Measurements from ENCODE around the gene NUDCD2.
"Not testable (repeated sequence)": the region's sequence is repeated elsewhere in the genome, so short reads cannot be mapped to it uniquely, and the experiment has no call there.

Gene NUDCD2

DNA sequence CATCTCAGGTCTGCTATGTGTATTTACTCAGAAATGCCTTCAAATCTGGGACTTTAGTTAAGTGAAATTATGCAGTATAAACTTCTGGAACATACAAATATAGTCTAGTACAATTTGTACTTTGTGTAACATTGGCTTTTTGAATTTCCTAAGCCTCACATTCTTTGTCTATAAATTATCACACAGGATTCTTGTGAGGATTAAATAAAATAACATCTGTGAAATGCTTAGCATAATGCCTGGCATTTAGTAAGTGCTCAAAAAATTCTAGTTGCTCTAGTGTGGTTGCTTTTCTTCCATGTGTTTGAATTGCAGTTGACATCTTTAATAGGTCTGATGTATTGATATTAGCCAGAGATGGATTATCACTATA, 3.1 kb upstream of the NUDCD2 start:
- no peak for DNase-seq

DNA sequence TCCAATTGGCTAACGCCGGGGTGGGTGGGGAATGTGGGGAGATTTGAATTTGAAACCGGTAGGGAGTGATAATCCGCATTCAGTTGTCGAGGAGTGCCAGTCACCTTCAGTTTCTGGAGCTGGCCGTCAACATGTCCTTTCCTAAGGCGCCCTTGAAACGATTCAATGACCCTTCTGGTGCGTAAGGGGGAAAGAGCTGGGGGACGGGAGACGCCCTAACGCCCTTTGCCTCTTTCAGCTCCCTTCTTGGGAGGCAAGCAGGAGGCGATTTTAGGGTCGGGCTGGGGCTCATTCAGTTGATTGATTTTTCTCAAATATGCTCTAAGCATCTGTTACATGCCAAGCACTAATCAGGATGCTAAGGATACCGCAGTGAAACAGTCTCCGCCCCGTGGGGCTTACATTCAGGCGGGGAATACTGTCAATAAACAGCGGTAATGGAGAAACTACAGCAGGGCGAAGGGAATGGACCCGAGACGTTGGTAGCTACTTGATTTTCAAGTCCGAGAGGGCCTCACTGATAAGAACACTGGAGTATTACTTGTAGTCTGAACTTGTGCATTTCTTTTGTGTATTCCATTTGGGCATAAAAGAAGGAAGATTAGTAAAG, 765 bp upstream of the NUDCD2 start, which contains the start of gene HMMR:
Gene HMMR, plus strand, starts transcription at position 71 of the 610 bp plus-strand sequence. Its CDS starts 61 bp downstream, at position 132.
- no peak for DNase-seq

DNA sequence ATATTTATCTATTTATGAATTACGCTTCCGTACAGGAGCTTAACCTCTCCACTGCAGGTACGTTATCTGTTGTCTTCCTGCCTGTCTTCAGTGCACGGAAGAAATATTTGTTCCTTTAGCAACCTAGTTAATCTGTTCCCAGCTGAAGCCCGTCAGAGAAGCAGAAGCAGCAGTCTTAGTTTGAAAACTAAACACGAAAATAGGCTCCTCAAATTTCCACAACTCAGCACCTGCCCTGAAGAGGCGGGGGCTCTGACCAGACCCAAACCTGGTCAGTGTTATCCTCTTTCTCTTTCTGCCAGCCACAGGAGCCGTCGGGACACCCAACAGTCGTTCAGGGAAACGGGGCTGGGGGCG, 462 bp downstream of the NUDCD2 start:
- DNase-seq, result no peak

DNA sequence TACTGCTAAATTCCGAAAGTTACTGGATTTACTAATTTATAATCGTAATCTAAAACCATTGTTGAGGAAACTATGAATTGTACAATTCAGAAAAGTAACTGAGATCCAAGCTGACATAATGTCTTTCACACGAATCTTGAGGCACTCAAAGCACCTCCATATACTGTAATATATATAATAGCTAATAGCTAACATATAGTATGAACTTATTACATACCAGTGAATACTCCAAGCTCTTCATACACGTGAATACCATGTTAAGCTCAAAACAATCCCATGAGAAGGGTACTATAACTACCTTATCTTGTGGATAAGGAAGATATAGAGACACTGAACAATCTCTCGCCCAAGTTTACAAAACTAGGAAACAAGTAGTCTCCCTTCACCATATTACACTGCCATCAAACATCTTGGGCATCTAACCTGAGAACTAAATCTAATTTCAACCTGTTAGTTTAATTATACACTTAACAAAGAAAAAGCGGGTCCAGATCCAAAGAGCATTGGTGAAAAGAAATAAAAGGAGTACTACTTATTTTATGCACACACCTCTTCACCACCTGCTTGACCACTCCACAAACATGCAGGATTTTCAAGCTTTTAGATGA, 1.0 kb downstream of the NUDCD2 start:
- DNase-seq, result no peak

DNA sequence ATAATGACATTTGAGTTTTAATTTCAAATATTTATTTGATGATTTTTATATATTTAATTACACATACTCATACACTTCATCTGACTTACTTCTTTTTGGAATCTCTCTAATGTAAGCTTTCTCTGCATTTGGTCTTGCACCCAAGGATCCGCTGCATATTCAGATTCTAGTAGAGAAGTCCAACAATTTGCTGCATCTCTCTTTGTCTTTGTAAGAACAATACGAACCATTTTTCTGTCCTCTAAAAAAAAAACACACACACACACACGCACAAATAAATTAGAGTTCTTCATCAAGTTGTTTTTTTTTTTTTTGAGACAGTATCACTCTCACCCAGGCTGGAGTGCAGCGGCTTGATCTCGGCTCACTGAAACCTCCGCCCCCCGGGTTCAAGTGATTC, 3.1 kb downstream of the NUDCD2 start:
- no peak for DNase-seq

DNA sequence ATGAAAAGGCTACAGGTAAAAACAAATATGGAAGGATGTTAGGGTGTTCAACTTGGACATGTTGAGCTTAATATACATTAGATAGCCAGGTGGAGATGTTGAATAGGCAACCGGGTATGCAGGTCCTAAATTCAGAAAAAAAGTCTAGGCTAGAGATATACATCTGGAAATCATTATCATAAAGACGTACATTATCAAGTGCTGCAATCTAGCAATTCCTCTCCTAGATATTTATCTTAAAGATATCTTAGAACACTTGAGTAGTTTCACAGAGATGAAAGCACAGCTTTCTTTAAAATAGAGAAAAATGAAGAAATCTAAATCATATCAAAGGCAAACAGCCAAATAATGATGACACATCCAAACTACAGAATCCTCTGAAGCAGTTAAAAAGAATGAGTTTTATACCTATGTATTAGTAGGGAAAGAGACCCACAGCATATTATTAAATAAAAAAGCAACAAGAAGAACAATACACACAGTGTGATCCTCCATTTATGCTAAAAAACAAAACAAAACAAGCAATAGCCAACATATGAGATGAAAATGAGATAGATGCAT, 3.8 kb downstream of the NUDCD2 start:
- DNase-seq, result no peak

DNA sequence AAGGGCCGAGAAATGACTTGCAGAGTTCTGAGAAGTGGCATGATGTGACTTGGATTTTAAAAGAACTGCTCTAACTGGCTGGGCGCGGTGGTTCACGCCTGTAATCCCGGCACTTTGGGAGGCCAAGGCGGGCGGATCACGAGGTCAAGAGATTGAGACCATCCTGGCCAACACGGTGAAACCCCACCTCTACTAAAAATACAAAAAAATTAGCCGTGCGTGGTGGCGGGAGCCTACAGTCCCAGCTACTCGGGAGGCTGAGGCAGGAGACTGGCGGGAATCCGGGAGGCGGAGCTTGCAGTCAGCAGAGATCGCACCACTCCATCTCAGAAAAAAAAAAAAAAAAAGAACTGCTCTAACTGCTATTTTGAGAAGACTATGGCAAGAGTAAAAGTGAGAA, 4.5 kb downstream of the NUDCD2 start:
- DNase-seq, result not testable (repeated sequence)

DNA sequence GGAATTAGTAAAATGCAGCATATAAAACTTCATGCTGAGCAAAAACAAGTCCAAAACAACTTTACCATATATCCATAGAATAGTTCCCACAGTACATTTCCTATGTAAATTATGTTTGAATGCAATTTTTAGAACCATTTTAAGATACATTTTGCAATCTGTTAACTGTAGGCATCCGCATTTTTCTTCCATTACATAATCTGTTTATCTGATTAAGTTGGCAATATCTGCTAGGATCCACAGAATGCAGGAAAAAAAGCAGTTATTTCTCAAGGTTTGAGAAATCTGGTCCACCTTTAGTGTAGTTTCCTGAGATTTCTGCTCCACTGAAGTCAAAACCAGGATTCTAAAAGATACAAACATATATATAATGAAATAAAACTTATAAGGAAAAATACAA, 6.2 kb downstream of the NUDCD2 start:
- no peak for DNase-seq

DNA sequence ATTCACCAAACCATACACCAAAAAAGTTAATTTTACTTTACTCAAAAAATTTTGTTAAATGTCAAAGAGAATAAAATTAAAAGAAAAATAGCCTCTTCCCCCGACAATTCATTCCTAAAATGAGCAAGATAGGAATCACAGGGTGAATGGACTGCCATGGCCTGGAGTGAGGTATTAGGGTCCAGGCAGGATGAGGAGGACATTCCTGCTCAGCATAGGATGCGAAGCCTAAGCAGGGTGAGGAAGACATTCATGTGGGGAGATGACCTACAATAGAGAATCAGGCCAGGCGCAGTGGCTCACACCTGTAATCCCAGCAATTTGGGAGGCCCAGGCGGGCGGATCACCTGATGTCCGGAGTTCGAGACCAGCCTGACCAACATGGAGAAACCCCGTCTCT, 8.4 kb downstream of the NUDCD2 start:
- DNase-seq, result no peak

DNA sequence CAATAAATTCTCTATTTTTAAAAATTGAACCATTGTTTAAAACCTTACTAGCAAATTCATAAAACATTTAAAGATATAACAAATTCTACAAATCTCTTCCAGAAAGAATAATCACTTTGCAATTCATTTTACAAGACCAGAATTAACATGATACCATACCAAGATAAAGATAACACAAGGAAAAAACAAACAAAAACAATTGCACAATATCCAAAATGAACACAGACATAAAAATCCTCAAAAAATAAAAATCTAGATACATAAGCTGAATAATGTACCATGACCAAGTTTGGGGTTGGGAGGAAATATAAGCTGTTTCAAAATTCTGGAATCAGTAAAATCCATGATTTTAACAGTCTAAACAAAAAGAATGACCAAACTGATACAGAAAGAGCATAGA, 11.4 kb downstream of the NUDCD2 start:
- DNase-seq, result no peak

DNA sequence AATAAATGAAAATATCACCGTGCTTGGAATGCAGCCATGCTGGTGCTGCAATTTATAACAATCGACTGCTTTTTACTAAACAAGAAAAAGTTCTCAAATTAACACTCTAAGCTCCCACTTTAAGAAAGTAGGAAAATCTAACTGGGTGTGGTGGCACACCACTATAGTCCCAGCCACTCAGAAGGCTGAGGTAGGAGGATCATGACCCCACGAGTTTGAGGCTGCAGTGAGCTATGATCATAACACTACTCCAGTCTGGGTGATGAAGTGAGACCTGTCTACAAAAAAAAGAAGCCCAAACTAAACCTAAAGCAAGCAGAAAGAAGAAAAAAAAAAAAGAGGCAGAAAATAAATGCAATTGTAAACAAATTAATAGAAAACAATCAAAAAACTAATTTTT, 12.0 kb downstream of the NUDCD2 start:
- DNase-seq, result no peak

DNA sequence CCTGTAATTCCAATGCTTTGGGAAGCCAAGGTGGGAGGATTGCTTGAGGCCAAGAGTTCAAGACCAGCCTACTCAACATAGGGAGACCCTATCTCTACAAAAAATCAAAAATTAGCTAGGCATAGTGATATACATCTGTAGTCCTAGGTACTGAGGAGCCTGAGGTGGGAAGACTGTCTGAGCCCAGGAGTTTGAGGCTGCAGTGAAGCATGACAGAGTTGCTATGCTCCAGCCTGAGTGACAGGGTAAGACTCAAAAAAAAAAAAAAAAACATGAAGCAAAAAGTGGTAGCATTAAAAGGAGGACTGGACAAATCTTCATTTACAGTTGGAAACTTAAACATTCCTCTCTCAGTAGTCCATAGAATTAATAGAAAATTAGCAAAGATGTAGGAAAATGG, 12.7 kb downstream of the NUDCD2 start:
- DNase-seq, result no peak

DNA sequence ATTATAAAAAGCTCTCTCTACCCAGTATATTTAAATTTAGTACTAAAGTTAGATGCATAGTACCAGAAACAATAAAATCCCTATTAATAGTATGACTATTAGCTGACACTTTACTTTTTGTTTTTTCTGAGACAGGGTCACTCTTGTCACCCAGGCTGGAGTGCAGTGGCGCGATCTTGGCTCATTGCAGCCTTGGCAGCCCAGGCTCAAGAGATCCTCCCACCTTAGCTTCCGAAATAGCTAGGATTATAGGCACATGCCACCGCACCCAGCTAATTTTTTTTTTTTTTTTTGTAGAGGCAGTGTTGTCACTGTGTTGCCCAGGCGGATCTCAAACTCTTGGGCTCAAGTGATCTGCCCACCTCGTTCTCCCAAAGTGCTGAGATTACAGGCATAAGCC, 14.6 kb downstream of the NUDCD2 start:
- no peak for DNase-seq

DNA sequence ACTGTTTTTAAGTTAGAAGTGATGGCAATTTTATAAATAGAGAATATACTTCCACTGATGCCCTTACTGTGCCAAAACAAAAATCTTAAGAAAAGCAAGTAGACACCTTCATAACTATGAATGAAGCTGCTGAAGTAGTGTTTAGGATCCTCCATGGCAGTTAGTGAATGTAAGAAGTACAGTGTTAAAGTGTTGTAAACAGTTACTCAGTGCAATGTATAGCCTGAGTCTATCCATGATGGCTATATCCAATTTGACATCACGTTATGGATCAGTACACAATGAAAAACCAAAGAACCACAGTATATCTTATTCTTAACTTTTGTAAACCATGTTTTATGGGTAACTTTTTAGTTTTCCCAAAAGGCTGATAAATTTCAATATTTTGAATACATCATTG, 15.4 kb downstream of the NUDCD2 start:
- DNase-seq, result no peak

DNA sequence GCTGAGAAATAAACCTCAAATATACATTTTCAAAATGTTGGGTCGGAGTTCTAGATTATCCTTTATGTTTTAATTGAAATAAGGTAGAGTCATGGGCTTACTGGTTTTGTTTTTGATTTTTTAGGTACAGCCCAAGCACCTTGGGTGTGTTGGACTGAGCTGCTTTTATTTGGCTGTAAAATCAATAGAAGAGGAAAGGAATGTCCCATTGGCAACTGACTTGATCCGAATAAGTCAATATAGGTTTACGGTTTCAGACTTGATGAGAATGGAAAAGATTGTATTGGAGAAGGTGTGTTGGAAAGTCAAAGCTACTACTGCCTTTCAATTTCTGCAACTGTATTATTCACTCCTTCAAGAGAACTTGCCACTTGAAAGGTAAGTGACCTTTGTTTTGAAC, 18.9 kb downstream of the NUDCD2 start:
- no peak for DNase-seq

DNA sequence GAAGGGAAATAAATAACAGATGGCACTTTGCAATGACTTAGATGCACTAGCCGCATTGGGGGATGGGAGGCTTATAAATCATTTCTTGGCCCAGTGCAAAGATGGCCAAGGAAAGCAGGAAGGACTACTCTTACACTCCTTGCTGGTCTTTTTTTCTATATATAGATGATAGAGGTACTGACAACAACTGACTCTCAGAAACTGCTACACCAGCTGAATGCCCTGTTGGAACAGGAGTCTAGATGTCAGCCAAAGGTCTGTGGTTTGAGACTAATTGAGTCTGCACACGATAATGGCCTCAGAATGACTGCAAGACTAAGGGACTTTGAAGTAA, 20.8 kb downstream of the NUDCD2 start:
- no peak for DNase-seq

DNA sequence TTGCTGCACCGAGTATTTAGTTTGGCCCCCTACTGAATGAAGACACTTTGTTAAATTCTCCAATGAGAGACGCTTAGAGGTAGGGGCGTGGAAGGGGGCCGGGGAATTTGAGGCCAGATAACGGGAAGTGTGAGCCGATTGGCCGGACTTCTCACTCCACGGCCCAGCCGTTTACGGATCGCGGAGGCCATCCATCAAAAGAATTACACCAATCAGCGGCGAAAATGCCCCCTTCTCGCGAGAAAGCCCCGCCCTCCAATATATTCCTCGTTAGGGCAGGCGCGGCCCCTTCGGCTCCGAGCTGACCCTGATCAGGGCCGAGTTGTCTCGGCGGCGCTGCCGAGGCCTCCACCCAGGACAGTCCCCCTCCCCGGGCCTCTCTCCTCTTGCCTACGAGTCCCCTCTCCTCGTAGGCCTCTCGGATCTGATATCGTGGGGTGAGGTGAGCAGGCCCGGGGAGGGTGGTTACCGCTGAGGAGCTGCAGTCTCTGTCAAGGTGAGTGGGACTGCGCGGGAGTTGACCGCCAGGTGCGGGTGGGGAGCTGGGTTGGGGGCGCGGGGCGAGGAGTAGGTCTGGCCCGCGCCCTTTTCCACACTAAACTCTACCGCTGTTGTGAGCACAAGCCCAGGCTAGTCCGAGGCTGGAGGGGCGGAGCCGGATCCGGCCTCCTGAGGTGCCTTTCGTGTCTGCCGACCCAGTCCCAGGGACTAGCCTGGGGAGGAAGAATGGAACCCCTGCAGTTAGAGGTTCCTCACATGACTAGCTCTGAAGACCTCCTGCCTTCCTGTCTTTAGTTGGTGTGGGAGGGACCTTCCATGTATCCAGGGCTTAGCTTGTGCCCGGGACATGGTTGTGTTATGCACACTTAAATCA, 22.4 kb downstream of the NUDCD2 start, which contains the start of gene CCNG1:
Gene CCNG1, plus strand, starts transcription at position 287 of the 874 bp plus-strand sequence. CDS start 1,662 bp downstream, outside the sequence.
- DNase-seq, result peak; percentile 76 to 80

DNA sequence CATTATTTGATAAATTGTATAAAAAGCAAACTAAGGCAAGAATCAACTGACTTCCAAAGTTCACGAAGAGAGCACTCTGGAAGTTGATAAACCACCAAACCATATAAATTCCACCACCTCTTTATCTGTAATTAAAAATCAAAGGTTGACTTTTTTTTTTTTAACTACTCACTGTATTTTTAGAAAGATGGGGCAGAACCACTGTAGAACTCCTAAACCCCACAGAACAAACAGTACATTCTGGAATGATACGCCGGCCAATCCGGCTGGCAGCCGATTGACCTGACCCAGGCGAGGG, 22.9 kb downstream of the NUDCD2 start:
- DNase-seq, result no peak

DNA sequence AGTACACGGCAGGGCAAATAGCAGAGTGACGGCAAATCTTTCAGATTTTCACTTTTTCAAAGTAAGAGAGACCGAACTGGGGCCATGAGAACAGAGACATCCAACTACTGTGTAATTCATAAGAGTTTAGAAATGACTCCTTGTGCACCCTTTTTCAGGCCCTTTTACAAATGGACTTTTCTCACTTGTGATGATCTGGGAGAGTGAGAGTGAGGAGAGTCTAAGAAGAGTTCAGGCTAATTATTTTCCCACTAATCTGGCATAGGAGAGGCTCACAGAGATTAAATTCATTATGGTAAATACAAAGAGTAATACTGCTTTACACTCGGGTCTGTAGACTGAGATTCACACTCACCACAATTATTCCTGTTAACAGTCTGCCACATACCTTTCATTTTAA, 23.4 kb downstream of the NUDCD2 start:
- DNase-seq, result no peak

DNA sequence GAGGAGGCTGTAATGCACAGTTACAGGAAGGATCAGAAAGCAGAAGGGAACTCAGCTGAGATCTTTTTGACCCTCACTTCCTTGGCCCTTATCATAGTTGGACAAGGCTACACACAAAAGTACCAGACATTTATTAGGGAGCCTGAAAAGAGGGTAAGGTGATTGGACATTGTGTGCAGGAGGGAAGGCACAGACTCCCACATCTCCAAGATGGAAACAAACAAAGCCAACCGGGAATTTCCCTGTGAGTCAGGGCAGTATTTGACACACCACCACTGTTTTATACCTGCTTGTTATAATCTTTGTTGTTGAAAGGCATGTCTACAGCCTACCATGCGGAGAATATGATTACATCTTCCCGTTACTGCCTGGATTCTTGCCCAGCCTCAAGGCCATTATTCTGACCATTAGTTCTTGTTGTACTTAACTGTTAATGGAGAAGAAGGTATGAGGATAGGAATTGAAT, 25.5 kb downstream of the NUDCD2 start:
- no peak for DNase-seq

DNA sequence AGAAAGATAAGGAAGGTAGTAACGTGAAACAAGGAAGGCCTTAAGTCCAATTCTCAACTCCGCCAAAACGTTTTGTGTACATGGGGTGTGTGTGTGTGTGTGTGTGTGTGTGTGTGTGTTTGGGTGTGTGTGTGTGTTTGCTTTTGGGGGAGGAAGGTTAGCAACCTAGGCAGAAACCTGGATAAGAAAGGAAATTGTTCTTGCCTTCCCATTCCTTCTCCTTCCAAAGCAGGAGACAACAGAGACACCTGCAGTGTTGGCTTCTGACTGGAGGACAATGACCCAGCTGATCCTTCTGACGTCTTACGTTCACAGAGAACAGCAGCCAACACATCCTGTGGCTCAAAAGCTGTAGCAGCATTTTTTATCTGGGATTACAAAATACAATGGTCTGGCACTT, 26.6 kb downstream of the NUDCD2 start:
- DNase-seq, result no peak

DNA sequence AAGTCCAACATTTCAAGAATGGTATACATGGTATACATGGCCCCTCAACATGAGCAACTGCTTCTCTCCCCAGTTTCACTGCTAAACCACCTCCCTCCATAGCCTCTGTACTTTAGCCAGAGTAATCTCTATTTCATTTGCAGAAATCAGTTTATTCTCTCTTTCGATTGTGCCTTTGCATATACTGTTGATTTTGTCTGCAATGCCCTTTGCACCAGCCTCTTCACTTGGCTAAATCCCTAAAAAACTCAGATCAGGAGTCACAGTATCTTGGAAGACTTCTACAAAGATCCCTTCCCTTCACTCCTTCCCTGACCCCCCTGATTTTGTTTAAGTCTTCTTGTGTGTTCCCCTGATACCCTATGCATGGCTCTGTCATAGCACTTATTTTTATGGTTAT, 27.4 kb downstream of the NUDCD2 start:
- DNase-seq, result no peak

DNA sequence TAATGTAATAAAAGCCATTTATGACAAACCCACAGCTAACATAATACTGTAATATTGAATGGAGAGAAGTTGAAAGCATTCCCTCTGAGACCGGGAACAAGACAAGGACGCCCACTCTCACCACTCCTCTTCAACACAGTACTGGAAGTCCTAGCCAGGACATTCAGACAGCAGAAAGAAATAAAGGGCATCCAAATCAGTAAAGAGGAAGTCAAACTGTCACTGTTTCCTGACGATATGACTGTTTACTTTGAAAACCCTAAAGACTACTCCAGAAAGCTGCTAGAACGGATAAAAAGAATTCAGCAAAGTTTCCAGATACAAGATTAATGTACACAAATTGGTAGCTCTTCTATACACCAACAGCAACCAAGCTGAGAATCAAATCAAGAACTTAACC, 33.8 kb downstream of the NUDCD2 start:
- DNase-seq, result not testable (repeated sequence)

DNA sequence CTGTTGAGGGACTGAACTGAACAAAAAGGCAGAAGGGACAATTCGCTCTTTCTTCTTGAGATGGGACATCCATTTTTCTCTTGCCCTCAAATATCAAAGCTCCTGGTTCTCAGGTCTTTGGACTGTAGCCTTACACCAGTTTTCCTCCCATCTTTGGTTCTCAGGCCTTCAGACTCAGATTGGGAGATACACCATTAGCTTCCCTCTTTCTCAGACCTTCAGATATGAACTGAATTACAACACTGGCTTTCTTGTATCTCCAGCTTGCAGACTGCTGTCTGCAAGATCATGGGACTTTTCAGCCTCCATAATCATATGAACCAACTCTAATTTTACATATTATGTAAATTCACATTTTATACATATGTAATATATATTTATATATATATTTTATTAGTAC, 35.1 kb downstream of the NUDCD2 start:
- no peak for DNase-seq
